NCI-H460 (cell line): ENCODE results near the gene PSMC5. TPM values are rescaled to one million over a fixed set of nuclear protein-coding genes. Genes with fewer than 3 reads are reported as not detected.
A peak's percentile ranks its signal among the peaks of the same experiment; 100 is the strongest.

ENCODE experiments used
- DNase-seq: peaks from one replicate; pipeline ENCODE4 v3.0.0-alpha.2; 2016; ENCODE audit warnings: low read depth; ENCODE audit errors: extremely low read depth
- total RNA-seq: library from RNA; depleted of rRNA; stranded (reverse); fragments of >200 nt; shearing (Covaris generic); gene quantifications from 2 replicates; pipeline ENCODE4 v1.2.3, GENCODE V29; 2014

PSMC5 gene
- total RNA-seq, 1 experiment from 2014 or later = 66.3 TPM

DNA sequence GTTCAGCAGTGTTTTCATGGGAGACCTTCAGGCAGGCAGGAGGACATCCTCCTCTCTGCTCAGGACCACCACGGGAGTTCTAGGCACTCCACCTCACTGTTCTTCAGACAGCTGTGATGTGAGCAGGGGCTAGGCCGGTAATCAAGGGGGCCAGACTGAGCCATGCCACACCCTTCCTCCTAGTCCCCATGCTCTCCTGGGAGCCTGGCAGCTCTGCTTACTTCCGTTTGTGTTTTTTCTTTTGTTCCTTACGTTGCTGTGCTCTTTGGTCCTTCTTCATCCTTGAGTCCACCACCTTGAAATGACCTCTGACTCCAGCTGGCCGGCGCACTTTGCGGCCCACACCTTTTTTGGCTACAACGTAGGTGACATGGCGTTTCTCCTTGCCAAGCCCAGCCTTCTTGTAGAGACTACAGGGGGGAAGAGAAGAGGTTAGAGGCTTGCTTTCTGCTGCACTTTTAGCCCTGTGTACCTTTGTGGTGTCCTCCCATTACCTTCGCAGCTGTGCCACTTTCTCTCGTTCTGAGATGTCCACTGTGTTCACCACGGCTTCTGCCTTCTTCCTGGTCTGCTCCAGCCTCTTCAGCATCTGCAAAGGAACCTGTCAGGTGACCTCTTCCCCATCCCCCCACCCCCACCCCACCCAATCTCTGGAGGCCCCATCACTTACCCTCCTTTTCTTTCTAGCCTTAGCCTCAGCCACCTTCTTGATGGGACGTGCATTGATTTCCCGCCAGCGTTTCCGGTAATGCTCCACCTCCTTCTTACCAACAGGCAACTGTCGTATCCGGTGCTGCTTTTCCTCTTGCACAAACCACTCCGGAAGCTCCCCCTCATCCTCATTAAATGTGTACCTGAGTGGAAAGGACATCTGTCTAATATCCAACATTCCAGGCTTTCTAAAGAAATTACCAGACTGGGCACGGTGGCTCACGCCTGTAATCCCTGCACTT, 7.4 kb upstream of the PSMC5 start:
- DNase-seq = no peak

DNA sequence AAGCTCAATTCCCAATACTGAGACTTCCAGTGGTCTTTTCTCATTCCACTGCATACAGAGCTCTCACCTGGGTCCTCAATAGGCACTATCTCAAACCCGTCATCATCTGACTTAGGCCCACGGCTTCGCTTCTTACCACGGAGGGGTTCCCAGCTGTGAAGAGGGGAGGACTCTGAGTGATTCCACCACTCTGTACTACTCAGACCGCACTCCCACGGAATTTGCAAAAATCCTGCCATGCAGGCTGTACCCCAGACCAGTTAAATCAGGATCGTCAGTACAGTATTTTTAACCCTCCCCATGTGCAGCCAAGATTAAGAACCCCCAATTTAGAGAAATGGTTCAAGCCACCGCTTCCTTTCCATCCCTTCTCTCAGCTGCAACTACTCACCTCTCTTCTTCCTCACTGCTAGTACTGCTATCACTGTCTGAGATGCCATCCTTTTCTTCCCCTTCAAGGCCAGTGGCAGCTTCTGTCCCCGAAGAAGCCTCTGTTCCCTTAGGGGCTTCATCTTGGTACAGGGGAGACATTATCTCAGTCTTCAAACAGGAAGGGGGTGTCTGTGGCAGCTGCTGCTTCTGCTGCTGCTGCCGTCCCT, 6.2 kb upstream of the PSMC5 start:
- DNase-seq = no peak

DNA sequence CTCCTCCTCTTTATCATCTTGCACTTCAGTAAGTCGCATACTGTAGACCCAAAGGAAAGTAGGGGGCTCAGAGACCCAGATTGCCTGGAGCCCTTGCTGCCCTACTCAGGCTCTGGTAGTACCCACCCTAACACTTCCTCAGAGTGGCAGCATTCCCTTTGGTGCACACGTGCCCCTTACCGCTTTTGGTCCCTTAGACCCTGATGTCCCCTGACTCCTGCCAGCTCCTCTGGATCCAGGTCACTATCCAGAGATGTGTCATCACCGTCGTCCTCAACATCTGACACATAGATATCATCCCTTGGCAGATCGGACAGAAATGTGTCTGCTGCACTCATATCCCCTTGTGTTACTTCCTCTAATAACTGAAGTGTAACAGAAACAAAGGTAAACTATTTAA, 5.4 kb upstream of the PSMC5 start:
- DNase-seq = no peak

DNA sequence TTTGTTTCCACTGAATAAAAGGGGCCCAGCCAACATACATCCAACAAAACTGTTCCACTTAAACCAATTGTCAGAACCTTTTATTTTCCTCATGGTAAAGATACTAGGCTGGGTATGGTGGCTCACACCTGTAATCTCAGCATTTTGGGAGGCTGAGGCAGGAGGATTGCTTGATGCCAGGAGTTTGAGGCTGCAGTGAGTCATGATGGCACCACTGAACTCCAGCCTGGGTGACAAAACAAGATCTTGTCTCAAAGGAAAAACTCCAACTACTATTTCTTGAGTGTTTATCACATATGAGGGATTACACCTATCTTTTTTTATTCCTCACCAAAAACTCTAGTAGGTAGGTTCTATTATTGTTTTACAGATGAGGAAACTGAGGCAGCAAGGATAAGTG, 4.7 kb upstream of the PSMC5 start:
- DNase-seq = no peak

DNA sequence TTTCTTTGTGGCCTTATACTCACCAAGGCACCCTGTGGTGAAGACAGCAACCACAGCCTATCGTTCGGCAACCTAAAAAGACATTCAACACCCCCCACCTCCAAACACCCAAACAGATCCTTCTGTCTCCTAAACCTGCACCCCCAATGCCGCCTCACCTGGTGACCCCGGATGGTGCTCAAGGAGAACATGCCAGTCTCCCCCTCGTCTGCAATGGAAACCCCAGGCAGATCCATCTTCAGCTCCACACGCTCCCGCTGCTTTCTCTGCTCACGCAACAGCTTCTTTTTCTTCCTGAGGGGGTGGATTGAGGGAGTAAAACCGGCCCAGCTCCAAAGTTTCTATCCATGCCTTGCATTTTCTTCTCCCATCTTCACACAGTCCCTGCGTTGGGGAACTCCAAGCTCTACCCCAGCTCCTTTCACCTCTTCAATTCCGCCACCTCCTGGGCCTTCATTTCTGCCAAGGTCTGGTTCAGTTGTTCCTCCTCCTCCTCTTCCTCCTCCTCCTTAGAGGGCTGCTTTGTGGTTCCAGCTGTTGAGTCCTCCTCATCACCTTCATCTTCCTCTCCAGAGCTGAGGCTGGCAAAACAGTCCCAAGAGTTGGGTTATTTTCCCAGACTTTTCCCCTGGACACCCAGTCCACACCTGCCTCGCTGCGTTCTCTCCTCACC, 3.4 kb upstream of the PSMC5 start:
- DNase-seq = no peak

DNA sequence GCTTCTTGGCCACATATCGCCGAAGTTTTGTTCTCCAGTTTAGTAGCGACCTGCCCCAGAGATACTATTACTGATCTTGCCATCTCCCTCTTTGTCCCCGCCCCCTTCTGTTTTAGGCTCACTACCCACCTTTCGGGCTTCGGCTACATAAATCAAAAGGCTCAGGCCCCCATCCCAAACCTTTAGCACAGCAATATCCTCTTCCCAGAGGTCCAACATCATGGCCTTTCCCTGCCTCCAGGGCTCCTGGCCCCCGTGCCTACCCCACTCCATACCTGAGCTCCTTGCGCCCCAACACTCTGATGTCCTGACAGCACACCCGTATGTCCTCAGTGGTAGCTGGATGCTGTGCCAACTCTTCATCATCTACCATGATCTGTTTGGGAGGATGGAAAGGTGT, 2.9 kb upstream of the PSMC5 start:
- no peak for DNase-seq

DNA sequence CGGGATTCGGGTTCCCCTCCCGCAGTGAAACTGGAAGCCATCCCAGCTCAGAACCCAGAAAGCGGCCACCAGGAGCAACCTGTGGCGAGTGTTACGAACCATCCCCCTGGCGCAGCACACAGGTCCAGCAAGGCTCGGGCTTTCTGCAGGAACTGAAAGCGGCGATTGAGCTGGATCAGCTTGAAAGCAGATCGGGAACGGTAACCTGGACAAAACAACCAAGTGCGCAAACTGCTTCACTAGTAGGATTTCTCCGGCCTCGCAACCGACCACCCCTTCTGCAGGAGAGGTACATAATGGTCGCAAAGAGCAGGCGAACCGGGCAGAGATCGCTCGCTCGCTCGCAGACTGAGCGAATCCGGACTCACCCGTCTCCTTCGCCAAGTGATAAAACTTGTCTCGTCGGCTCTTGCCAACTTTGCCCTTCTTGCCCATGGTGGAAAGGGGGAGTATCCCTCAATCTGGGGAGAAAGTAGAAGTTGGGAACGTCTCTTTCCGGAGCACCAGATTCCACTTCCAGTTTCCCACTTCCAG, 696 bp upstream of the PSMC5 start:
- no peak for DNase-seq

DNA sequence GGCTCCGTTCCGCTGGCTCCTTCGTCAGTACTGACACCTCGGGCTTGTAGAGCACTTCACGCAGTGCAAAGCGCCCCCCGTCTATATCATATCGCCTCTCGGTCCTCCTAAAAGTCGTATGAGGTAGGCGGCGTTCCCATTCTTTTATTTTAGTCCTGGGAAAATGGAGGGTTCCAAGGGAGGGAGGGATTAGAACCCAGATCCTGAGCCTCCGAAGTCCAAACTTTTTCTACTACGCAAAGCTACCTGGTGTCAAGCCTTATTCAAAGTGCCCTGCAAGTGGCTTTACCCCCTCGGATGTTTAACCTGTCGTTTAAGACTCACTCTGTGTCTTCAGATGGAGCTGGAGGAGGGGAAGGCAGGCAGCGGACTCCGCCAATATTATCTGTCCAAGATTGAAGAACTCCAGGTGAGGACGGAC, 580 bp downstream of the PSMC5 start:
- DNase-seq = no peak

DNA sequence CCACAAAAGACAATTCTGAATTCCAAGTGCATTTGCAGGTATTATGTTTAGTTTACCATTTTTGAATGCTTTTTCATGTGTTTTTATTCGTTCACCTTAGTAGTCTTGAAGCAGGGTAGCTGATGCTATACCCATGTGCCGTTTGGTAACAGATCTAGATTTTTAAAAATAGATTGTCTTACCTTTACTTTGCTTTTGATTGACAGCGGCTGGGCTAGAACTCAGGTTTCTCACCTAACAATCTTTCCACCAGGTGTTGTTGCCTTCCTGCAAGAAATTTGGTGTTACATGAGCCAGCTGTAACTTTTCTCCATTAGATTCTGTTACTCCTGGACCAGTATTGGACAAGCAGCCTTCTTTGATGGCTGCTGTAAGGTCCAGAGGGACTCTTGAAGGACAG, 1.7 kb downstream of the PSMC5 start:
- no peak for DNase-seq

DNA sequence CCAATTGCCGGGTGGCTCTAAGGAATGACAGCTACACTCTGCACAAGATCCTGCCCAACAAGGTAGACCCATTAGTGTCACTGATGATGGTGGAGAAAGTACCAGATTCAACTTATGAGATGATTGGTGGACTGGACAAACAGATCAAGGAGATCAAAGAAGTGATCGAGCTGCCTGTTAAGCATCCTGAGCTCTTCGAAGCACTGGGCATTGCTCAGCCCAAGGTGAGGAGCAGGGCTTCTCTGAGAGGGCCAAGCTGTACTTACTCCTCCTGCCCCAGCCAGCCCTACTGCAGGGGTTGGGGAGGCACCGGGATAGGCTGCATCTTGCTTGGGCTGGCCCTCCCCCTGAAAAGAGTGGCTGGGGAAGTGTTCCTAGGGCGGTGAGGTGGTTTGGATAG, 3.0 kb downstream of the PSMC5 start:
- DNase-seq = no peak

DNA sequence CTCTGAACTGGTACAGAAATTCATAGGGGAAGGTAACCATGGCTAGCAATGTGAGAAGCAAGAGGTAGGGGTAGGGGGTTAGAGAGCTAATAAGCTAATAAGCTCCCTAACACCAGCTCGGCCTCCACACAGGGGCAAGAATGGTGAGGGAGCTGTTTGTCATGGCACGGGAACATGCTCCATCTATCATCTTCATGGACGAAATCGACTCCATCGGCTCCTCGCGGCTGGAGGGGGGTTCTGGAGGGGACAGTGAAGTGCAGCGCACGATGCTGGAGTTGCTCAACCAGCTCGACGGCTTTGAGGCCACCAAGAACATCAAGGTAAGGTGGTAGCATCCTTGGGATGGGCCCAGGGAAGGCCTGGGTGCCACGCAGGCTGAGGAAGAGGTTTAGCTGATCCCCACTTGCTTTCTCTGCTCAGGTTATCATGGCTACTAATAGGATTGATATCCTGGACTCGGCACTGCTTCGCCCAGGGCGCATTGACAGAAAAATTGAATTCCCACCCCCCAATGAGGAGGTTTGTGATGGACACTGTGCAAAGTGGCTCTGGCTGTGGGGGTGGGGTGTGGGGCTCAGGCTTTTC, 3.8 kb downstream of the PSMC5 start:
- DNase-seq = no peak

DNA sequence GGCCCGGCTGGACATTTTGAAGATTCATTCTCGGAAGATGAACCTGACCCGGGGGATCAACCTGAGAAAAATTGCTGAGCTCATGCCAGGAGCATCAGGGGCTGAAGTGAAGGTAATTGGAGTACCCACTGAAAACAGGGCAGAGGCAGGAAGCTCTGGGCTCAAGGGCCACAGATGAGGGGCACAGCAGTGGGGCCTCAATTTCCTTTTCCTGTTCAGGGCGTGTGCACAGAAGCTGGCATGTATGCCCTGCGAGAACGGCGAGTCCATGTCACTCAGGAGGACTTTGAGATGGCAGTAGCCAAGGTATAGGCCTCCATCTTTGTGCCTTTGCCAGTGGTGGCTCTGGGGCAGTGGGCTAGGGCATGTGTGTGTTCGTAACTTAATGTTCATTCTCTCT, 4.3 kb downstream of the PSMC5 start:
- no peak for DNase-seq

DNA sequence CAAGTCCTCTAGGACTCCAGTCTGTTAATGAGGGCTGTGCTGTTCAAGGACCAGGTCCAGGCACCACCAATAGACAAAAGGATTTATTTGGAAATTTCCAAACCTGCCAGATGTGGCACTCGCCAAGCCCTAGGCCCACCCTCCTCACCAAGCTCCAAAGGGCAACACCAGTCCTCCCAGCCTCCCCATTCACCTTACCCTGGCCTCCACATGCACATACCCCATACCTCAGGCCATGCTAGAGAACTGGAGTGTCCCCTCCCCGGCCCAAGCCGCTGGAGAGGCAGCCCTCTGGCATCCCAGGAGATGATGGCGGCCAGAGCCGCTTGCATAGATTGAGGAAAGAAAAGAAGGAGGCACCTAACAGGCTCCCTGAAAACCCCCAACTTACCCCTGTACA, 4.8 kb downstream of the PSMC5 start:
- no peak for DNase-seq

DNA sequence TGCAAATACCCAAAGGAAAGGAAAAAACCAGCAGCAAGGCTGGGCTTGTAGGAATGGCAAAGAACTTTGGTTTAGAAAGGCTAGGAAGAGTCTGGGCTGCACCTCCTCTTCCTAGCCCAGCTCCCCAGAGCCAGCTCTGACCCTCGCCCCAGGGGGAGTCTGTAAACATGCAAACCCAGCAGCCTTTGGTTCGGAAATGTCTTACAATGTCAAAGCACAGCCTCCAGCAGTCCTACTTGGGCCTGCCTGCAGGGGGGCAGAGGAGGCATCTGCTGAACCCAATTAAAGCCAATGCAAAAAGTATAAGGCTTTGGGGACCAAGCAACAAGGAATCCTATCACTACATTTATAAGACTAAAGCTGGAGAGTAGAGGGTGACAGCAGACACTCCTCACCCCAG, 5.2 kb downstream of the PSMC5 start:
- DNase-seq = no peak

DNA sequence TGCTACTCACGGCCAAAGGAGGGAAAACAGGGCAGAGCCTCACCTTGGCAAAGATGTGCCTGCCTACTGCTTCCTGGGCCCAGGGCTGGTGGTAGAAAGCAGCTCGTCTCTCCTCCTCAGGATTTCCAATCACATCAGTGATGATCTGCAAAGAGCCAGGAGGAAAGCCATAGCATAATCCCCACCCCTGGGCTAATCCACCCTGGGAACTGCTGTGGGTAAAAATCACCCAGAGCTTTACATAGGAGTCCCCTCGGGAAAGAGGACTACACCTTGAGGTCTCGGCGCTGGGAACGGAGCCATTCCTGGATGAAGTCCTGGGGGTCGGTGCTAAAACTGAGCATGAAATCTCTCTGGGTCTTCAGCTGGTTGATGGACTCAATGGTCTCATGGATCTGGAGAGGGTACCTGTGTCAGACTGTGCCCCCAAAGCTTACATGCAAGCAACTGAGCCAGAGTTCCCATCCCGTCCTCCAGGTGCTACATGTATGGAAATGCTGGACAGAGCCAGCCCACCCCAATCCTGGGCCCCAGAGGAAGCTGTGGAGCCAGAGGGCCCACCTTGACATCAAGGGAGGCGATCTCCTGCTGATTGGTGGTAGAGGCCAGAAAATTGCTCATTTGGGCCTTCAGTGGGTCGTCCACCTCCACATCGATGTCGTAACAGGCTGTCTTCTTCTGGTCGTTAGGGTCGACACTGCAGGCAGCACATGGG, 6.0 kb downstream of the PSMC5 start:
- DNase-seq = no peak

DNA sequence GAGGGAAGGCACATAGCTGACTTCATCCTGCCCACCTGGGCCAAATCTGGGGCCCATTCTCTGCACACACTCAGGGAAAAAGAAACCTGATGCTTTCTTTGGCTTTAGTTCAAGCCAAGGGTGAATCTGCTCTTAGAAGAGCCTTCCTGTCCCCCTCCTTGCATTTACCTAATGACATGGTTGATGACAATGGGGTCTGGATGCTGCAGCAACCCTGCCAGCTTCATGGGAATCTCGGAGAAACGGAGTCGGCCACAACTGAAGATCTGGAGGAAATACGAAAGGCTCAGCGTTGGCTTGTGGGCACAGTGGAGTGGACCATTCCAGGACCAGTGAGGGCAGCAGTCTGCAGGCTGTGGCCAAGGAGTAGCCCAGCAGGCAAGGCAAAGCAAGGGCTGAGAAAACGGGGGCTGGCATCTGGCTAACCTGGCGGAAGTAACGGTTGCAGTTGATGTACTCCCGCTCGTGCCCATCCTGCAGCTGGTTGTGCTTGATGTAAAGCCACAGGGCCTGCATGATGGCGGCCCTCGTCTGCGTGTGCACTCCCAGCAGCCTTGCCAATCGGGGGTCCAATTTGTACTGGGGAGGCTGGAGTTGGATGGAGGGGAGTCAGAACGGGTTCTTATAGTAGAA, 6.6 kb downstream of the PSMC5 start:
- no peak for DNase-seq

DNA sequence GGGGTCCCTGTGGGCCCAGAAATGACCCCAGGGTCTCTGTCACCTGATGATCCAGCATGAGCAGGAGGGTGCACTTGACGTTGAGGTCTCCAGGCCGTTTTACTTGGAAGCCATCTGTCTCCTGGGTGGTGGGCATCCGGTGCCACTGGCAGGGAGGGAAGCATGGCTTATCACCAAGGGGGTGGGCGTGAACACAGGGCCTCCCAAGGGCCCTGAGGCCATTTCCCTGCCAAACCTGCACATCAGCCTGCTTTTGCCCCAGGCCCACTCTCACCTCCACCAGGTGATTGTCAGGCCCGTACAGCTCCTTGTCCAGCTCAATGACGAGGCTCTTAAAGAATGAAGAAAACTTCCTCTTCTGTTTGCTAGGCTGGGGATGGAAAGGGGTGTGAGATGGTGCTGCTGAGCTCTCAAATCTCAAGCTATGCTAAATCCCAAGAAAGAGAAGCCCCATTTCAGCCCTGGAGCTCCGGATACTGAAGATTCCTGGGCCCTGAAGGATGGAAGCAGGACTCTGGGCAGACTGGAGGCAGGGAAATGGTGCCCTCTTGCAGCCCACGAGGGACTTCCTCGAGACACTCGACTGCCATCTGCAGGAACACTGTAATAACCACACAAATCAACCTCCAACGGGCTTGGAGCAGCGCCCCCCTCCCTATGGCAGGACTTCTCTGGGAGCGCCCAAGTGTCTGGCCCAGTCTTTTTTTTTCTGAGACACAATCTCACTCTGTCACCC, 7.4 kb downstream of the PSMC5 start:
- DNase-seq = peak; percentile 84

DNA sequence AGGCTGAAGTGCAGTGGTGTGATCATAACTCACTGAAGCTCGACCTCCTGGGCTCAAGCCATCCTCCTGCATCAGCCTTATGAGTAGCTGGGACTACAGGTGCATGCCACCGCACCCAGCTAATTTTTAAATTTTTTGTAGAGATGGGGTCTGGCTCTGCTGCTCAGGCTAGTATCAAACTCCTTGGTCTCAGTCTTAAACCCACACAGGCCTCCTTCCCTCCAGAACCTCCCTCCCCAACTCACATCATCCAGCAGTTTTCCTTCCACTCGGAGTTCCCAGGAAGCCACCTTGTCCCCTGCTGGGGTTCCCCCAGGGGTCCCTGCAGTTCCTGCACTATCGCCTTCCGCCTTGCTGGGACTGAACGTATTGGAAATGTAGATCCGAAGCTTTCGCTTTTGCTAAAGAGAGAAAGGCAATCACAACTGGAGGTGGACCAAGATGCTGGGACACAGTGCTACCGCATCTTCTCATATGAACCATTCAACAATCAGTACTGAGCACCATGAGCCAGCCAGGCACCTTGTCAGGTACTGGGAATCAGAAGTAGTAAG, 8.0 kb downstream of the PSMC5 start:
- no peak for DNase-seq

DNA sequence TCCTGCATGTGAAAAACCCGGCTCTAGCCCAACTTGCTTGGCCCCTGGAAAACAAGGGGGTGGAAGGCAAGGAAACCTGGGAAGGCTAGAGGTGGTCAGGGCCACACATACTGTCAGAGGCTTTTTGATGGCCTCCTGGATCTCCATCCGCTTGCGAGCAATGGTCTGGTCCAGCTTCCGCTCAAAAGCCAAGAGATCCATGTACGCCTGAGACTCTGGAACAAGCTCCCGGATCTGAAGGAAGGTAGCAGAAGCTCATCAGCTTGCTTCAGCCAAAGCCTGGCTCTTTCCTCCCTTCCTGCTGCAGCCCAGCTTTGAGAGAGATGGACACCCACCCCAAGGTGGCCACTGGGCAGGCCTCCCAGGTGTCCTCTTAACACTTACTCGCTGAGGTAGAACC, 9.6 kb downstream of the PSMC5 start:
- DNase-seq = no peak
